Keratinocyte (primary cell): Measurements from ENCODE around the gene KLF11. TPM values are rescaled to one million over a fixed set of nuclear protein-coding genes. Genes with fewer than 3 reads are reported as not detected.

Experiments
- DNase-seq: peaks from one replicate; pipeline ENCODE4 v3.0.0-alpha.2; 2011; ENCODE audit warnings: low read depth, missing footprints, low spot score
- FAIRE-seq: peaks from 2 replicates; lab custom pipeline; 2011; peaks lifted over from hg19 to GRCh38; lab: Jason Lieb, UNC
- H2AFZ ChIP-seq: 2 replicates; pipeline ENCODE4 v1.6.0; 2012; ENCODE audit warnings: low read length, control low read depth, inconsistent platforms; ENCODE audit not compliant: control insufficient read depth
- H3K27ac ChIP-seq: 2 replicates; pipeline ENCODE4 v1.5.1; 2011; ENCODE audit warnings: low read length; ENCODE audit not compliant: control insufficient read depth, insufficient read depth
- H3K27me3 ChIP-seq: 3 replicates; pipeline ENCODE4 v1.6.0; 2011; ENCODE audit warnings: low read length; ENCODE audit not compliant: control insufficient read depth, insufficient read depth; ENCODE audit errors: extremely low read depth
- H3K36me3 ChIP-seq, 2 experiments: 2 replicates in 1 of 2; 3 replicates in 1 of 2; pipeline ENCODE4 v1.5.1; 2011; ENCODE audit warnings: low read length in 2 of 2, mild to moderate bottlenecking in 1 of 2; ENCODE audit not compliant: control insufficient read depth in 2 of 2, insufficient read depth in 2 of 2; ENCODE audit errors: extremely low read depth in 1 of 2
- H3K4me1 ChIP-seq: 3 replicates; pipeline ENCODE4 v1.5.1; 2011; ENCODE audit warnings: low read length; ENCODE audit not compliant: control insufficient read depth, insufficient read depth; ENCODE audit errors: extremely low read depth
- H3K4me2 ChIP-seq: 3 replicates; pipeline ENCODE4 v1.6.0; 2011; ENCODE audit warnings: low read depth, low read length; ENCODE audit not compliant: control insufficient read depth, insufficient read depth; ENCODE audit errors: extremely low read depth
- H3K4me3 ChIP-seq, 3 experiments: fragments of 200-600 bp in 1 of 3; sonication (generic) in 1 of 3; 2 replicates in 2 of 3; 3 replicates in 1 of 3; pipeline ENCODE4 v1.5.1; 2011 to 2016; ENCODE audit warnings: low read length in 3 of 3, mild to moderate bottlenecking in 3 of 3, control low read depth in 2 of 3, inconsistent platforms in 1 of 3, low read depth in 1 of 3, mixed read lengths in 1 of 3, mixed run types in 1 of 3, moderate library complexity in 1 of 3; ENCODE audit not compliant: control insufficient read depth in 2 of 3, insufficient read depth in 2 of 3; ENCODE audit errors: extremely low read depth in 1 of 3
- H3K79me2 ChIP-seq: 2 replicates; pipeline ENCODE4 v1.6.0; 2012; ENCODE audit warnings: low read length; ENCODE audit not compliant: control insufficient read depth, insufficient read depth
- H3K9ac ChIP-seq: 3 replicates; pipeline ENCODE4 v1.6.0; 2011; ENCODE audit warnings: low read length; ENCODE audit not compliant: control insufficient read depth, insufficient read depth; ENCODE audit errors: extremely low read depth
- H3K9me1 ChIP-seq: 3 replicates; pipeline ENCODE4 v1.6.0; 2011; ENCODE audit warnings: low read length; ENCODE audit not compliant: control insufficient read depth, insufficient read depth; ENCODE audit errors: extremely low read depth
- H3K9me3 ChIP-seq: 2 replicates; pipeline ENCODE4 v1.5.1; 2012; ENCODE audit warnings: low read depth, low read length; ENCODE audit not compliant: control insufficient read depth
- H4K20me1 ChIP-seq: 3 replicates; pipeline ENCODE4 v1.6.0; 2011; ENCODE audit warnings: low read length; ENCODE audit not compliant: control insufficient read depth, insufficient read depth; ENCODE audit errors: extremely low read depth
- CTCF ChIP-seq, 3 experiments: IDR thresholded peaks in 1 of 3; conservative IDR thresholded peaks in 1 of 3; optimal IDR thresholded peaks in 1 of 3; 2 replicates in 2 of 3; 3 replicates in 1 of 3; pipeline versions ENCODE3 to v1.5.1; 2011; ENCODE audit warnings: low read length in 3 of 3, mild to moderate bottlenecking in 3 of 3, moderate library complexity in 2 of 3, control low read depth in 1 of 3, inconsistent platforms in 1 of 3; ENCODE audit not compliant: insufficient read depth in 2 of 3; ENCODE audit errors: extremely low read depth in 1 of 3
- EZH2 ChIP-seq: IDR thresholded peaks from one replicate; pipeline ENCODE4 v1.6.1; 2012; ENCODE audit warnings: inconsistent platforms, mild to moderate bottlenecking, low read length, moderate library complexity
- dilution Hi-C: fragments of 300-500 bp; cut with MboI; formaldehyde crosslinking; loops from one replicate; pipeline ENCODE4 v1.7.0; 2020; ENCODE audit warnings: low sequenced_read_pairs; ENCODE audit not compliant: extremely low pct_ligation_motif_present
- polyA plus RNA-seq, 5 experiments: library from polyadenylated mRNA; depleted of rRNA in 3 of 5; stranded (reverse) in 3 of 5; stranded (forward) in 1 of 5; unstranded in 1 of 5; fragments of >200 nt; gene quantifications; 1 replicate in 1 of 5; 2 replicates in 3 of 5; 3 replicates in 1 of 5; pipeline versions ENCODE4 v1.2.1 to v1.2.3, GENCODE V29; 2011 to 2012; ENCODE audit warnings: missing spikeins in 2 of 5, low read depth in 1 of 5, low replicate concordance in 1 of 5

The KLF11 gene
- polyA plus RNA-seq, 1 donor (not counting 4 experiments of a cell fraction or from before 2014, with no cell fraction given): 7.0 TPM

DNA sequence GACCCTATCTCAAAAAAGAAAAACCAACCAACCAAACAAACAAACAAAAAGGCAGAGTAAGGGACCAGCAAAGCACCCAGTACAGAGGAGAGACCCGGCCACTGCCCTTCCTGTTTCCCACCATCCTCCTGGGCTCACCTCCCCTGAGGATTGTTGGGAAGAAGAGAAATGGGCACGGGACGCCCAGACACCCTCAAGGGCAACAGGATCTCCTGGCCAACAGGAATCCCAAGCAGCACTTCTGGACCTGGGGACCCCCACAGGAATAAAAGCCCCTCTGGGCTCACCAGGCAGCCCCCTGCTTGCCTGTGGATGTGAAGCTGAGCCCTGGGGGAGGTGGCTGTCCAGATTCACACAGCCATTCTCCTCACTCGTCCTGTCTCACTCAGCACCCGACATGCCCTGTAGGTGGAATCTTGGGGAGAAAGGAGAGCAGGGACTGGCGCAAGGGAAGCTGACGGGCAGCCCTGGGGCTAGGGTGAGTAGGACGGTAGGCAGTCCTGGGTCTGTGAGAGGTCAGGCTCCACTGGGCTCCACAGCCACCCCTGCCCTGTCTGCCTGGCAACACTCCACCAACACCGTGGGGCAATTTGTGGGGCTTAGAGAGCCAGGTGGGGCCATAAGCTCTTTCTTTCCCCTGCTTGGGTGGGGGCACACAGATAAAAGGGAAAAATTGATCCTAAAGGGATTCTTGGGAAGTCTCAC, 18.0 kb downstream of the KLF11 start:
- DNase-seq (no peak), FAIRE-seq (no peak)
- H3K9ac ChIP-seq: no peak overlapping the region
- no peaks in the 10 kb centered on the region for H3K9me1 ChIP-seq
- no peak overlapping the region for H2AFZ ChIP-seq
- peaks cover 3% of the 10 kb centered on the region for H3K27me3 ChIP-seq
- H3K4me1 ChIP-seq: peaks cover 15% of the 10 kb centered on the region
- no peaks in the 10 kb centered on the region for H3K9me3 ChIP-seq
- H4K20me1 ChIP-seq: no peaks in the 10 kb centered on the region
- no peak overlapping the region for H3K27ac ChIP-seq
- no peak overlapping the region for H3K4me3 ChIP-seq
- TF ChIP-seq EZH2: no peak
- TF ChIP-seq CTCF (optimal IDR thresholded peaks at IDR 0.05 in 1 of 3, IDR thresholded peaks at IDR 0.05 in 1 of 3, conservative IDR thresholded peaks at IDR 0.05 in 1 of 3; ENCODE audit: extremely low read depth in 1 of 3, insufficient read depth in 2 of 3, low read length in 3 of 3): no peak
- H3K36me3 ChIP-seq: no peaks in the 10 kb centered on the region
- dilution Hi-C loops: no loop called here
- no peaks in the 10 kb centered on the region for H3K79me2 ChIP-seq
- no peak overlapping the region for H3K4me2 ChIP-seq

GRCh38 chr2:10062931-10063365, 19.6 kb downstream of the KLF11 start:
- FAIRE-seq (no peak), DNase-seq (no peak)
- no peaks in the 10 kb centered on the region for H4K20me1 ChIP-seq
- H3K27ac ChIP-seq: no peak overlapping the region
- H3K36me3 ChIP-seq: no peaks in the 10 kb centered on the region
- no peak for TF ChIP-seq EZH2
- no peak for TF ChIP-seq CTCF (optimal IDR thresholded peaks at IDR 0.05 in 1 of 3, IDR thresholded peaks at IDR 0.05 in 1 of 3, conservative IDR thresholded peaks at IDR 0.05 in 1 of 3; ENCODE audit: extremely low read depth in 1 of 3, insufficient read depth in 2 of 3, low read length in 3 of 3)
- H3K27me3 ChIP-seq: peaks cover 3% of the 10 kb centered on the region
- dilution Hi-C loops: no loop called here
- H3K4me1 ChIP-seq: peaks cover 2% of the 10 kb centered on the region
- no peaks in the 10 kb centered on the region for H3K9me3 ChIP-seq
- H3K4me3 ChIP-seq: no peak overlapping the region
- no peak overlapping the region for H3K4me2 ChIP-seq
- H3K9me1 ChIP-seq: no peaks in the 10 kb centered on the region
- H3K79me2 ChIP-seq: no peaks in the 10 kb centered on the region
- H2AFZ ChIP-seq: no peak overlapping the region
- no peak overlapping the region for H3K9ac ChIP-seq
